Measurements from ENCODE around the gene NCAPH2.

NCAPH2 gene

DNA sequence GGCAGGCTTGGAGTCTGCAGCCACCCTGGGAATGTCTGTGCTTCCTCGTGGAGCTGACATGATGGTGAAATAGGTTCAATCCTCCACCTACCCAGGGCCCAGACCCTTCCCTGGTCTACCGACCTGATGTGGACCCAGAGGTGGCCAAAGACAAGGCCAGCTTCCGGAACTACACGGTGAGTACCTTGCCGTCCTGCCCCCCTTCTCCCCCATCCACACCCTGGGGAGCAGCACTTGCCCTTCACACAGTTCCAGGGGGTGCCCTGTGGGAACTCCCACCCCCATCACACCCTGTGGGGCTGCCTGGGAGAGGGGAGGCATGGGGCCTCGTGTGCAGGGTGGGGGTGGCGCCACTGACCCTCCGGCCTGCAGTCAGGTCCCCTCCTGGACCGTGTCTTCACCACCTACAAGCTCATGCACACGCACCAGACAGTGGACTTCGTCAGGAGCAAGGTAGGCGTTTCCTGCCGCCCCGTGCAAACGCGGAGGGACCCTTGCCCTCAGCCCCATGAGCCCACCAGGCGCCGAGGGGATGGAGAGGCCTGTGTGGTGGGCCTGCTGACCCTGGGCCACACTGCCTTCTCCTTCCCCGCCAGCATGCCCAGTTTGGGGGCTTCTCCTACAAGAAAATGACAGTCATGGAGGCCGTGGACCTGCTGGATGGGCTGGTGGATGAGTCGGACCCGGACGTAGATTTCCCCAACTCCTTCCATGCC lies 20.6 kb upstream of the NCAPH2 start:
- H3K4me3 ChIP-seq (ENCODE audit: low read depth, low read length), result no peak overlapping the region
- TF ChIP-seq, protein P1, sequence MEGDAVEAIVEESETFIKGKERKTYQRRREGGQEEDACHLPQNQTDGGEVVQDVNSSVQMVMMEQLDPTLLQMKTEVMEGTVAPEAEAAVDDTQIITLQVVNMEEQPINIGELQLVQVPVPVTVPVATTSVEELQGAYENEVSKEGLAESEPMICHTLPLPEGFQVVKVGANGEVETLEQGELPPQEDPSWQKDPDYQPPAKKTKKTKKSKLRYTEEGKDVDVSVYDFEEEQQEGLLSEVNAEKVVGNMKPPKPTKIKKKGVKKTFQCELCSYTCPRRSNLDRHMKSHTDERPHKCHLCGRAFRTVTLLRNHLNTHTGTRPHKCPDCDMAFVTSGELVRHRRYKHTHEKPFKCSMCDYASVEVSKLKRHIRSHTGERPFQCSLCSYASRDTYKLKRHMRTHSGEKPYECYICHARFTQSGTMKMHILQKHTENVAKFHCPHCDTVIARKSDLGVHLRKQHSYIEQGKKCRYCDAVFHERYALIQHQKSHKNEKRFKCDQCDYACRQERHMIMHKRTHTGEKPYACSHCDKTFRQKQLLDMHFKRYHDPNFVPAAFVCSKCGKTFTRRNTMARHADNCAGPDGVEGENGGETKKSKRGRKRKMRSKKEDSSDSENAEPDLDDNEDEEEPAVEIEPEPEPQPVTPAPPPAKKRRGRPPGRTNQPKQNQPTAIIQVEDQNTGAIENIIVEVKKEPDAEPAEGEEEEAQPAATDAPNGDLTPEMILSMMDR (IDR thresholded peaks at IDR 0.05; ENCODE audit: low read depth, low read length), result no peak

DNA sequence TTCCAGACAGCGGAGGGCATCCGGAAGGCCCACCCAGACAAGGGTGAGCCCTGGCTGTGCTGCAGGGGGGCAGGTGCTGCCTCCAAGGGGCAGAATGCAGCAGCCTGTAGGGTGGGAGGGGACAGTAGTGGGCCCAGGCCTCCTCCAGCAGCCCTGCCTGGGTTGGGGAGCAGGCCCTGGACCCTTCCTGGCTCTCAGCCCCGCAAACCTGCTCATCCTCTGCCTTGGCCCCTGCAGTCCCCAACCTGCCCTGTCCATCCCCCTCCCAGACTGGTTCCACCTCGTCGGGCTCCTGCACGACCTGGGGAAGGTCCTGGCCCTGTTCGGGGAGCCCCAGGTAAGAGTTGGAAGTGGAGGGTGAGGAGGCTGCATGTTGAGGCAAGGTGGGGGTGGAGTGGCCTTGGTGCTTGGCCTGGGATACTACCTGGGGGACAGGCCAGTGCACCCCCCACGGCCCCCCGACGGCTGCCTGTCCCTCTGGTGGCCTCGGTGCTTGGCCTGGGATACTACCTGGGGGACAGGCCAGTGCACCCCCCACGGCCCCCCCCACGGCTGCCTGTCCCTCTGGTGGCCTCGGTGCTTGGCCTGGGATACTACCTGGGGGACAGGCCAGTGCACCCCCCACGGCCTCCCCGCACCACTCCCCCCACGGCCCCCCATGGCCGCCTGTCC lies 19.9 kb upstream of the NCAPH2 start:
- TF ChIP-seq, protein P1 (IDR thresholded peaks at IDR 0.05; ENCODE audit: low read depth, low read length), result no peak
- H3K4me3 ChIP-seq (ENCODE audit: low read depth, low read length), result no peak overlapping the region

DNA sequence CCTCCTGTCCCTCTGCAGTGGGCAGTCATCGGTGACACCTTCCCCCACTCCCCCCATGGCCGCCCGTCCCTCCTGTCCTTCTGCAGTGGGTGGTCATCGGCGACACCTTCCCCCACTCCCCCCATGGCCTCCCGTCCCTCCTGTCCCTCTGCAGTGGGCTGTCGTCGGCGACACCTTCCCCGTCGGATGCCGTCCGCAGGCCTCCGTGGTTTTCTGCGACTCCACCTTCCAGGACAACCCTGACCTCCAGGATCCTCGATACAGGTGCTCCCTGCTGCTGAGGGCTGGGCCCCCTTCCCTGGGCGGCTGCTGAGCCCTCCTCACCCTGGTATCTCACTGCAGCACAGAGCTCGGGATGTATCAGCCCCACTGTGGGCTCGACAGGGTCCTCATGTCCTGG lies 19.1 kb upstream of the NCAPH2 start:
- no peak overlapping the region for H3K4me3 ChIP-seq (ENCODE audit: low read depth, low read length)
- TF ChIP-seq, protein P1 (IDR thresholded peaks at IDR 0.05; ENCODE audit: low read depth, low read length), result no peak

DNA sequence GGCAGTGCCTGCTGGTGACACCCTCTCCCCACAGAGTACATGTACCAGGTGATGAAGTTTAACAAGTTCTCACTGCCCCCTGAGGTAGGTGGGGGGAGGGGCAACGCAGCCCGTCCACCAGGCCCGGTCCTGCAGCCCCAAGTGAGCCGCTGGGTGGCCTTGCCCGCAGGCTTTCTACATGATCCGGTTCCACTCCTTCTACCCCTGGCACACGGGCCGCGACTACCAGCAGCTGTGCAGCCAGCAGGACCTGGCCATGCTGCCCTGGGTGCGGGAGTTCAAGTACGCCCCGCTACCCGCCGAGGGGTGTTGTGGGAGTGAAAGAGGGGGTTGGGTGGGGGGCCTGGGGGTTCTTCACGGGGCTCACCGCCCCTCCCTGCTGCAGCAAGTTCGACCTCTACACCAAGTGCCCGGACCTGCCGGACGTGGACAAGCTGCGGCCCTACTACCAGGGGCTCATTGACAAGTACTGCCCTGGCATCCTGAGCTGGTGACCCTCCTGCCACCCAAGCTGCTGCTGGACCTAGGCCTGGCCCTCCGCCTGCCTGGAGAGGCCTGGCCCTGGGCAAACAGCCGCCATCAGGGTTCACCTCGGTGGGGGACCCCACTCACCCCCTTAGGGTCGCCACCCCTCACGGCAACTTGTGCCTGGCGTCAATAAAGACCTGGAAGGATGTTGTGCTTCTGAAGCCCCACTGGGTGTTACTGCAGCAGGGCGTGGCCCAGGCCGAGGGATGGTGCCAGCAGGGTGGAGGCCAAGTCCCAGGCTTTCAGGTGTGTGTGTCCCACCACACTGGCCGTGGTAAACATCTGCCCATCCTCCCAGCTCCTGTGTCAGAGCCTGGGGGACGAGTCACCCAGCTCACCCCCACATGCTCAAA lies 18.4 kb upstream of the NCAPH2 start:
- TF ChIP-seq, protein P1 (IDR thresholded peaks at IDR 0.05; ENCODE audit: low read depth, low read length), result no peak
- H3K4me3 ChIP-seq (ENCODE audit: low read depth, low read length), result no peak overlapping the region

DNA sequence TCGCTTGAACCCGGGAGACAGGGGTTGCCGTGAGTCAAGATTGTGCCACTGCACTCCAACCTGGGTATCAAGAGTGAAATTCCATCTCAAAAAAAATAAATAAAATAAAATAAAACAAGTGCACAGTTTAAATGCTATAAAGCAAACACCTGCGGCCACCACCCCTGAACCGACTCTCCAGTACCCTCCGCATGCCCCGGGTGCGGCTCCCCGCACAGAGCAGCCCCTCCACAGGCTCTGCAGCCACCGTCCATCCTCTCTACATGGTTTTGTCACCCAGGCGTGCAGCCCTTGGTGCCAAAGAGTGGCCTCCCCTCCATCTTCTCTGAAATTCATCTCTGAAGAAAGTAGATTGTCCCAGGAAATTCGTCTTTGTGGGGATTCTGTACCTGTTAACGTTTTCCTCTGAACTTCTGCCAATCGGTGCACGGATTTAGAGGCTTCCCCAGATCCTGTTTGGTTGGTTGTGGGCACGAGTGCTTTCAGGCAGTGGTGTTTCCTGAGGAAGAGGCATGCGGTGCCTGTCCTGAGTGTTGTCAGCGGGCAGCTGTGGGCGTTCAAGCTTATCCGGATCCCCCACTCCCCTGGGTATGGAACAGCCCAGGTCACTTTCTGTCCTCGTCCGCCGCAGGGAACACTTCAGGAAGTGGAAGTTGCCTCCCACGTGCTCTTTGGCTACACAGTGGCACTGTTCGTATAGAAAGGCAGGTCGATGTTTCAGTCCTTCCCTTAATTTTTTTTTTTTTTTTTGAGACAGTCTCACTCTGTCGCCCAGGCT lies 17.3 kb upstream of the NCAPH2 start:
- H3K4me3 ChIP-seq (ENCODE audit: low read depth, low read length), result no peak overlapping the region
- TF ChIP-seq, protein P1 (IDR thresholded peaks at IDR 0.05; ENCODE audit: low read depth, low read length), result no peak

DNA sequence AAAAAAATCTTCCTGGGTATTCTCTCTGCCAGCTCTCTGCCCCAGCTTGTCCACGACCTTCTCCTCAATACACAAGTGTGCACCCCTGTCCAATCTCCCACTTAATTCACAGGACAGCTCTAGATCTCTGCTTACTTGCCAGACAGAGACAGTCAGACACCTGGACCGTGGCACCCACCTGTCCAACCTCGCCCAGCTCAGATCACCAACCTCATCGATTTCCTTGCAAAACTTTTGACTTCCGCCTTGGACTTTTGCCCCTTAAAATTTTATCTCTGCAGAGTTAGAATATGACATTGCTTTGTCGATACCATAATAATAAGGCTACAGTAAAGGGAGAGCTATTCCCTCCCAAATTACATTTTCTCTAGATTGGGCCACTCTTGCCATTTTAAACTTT lies 10.9 kb upstream of the NCAPH2 start:
- H3K4me3 ChIP-seq (ENCODE audit: low read depth, low read length), result no peak overlapping the region
- TF ChIP-seq, protein P1 (IDR thresholded peaks at IDR 0.05; ENCODE audit: low read depth, low read length), result no peak
